Measurements from ENCODE around the gene SLC16A11.
A peak's percentile ranks its signal among the peaks of the same experiment; 100 is the strongest.
"Not testable (repeated sequence)": the region's sequence is repeated elsewhere in the genome, so short reads cannot be mapped to it uniquely, and the experiment has no call there.

Gene SLC16A11, protein sequence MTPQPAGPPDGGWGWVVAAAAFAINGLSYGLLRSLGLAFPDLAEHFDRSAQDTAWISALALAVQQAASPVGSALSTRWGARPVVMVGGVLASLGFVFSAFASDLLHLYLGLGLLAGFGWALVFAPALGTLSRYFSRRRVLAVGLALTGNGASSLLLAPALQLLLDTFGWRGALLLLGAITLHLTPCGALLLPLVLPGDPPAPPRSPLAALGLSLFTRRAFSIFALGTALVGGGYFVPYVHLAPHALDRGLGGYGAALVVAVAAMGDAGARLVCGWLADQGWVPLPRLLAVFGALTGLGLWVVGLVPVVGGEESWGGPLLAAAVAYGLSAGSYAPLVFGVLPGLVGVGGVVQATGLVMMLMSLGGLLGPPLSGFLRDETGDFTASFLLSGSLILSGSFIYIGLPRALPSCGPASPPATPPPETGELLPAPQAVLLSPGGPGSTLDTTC

DNA sequence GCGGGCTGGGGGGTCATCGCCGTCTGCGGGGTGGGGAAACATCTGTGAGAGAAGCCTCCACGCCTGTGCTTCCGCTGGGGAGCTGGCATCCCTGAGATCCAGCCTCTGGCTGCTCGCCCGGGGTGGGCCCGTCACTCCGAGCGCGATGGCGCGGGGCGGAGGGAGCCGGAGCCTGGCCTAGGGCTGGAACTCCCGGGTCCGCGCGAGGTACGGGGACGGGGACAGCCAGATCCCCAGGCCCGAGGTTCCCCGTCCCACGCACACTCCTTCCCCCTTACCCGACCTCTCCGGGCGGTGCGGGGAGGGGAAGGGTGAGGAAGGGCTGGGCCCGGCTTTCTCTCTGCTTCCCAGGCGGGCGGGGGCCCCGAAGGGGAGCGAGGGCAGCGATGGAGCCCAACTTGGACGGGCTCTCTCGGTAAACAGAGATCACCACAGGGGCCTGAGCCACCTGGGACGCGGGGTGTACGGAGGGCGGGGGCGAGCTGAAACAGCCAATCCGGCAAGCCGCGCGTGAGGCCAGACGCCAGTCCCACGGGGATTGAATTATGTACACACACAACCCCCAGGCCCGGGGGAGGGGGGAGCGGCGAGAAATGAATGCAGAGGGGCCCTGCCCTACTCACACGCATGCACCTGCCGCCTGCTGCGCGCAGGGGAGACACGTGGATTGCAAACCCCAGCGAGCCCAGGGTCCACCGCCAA lies at the start of gene SLC16A11:
Gene SLC16A11, minus strand, starts transcription at position 596 of the 702 bp plus-strand sequence. Its CDS starts 579 bp downstream, at position 17.
- no peak for DNase-seq

DNA sequence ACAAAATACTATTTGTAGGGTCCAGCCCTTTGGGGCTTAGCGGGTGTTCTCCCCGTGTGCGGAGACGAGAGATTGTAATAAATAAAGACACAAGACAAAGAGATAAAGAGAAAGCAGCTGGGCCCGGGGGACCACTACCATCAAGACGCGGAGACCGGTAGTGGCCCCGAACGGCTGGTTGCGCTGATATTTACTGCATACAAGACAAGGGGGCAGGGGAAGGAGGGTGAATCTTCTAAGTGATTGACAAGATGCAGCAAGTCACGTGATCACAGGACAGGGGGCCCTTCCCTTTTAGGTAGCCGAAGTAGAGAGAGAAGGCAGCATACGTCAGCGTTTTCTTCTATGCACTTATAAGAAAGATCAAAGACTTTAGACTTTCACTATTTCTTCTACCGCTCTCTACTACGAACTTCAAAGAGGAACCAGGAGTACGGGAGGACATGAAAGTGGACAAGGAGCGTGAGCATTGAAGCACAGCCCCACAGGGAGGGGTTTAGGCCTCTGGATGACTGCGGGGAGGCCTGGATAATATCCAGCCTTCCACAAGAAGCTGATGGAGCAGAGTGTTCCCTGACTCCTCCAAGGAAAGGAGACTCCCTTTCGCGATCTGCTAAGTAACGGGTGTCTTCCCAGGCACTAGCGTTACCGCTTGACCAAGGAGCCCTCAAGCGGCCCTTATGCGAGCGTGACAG lies 47.6 kb upstream of the SLC16A11 start:
- DNase-seq = not testable (repeated sequence)

DNA sequence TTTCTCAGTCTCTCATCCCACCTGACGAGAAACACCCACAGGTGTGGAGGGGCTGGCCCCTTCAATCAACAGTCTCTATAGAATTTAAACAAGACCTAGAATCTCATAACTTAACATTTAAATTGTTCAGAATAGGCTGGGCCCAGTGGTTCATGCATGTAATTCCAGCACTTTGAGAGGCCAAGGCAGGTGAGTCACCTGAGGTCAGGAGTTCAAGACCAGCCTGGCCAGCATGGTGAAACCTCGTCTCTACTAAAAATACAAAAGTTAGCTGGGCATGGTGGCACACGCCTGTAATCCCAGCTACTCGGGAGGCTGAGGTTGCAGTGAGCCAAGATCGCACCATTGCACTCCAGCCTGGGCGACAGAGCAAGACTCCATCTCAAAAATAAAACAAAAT lies 45.7 kb upstream of the SLC16A11 start:
- not testable (repeated sequence) for DNase-seq

DNA sequence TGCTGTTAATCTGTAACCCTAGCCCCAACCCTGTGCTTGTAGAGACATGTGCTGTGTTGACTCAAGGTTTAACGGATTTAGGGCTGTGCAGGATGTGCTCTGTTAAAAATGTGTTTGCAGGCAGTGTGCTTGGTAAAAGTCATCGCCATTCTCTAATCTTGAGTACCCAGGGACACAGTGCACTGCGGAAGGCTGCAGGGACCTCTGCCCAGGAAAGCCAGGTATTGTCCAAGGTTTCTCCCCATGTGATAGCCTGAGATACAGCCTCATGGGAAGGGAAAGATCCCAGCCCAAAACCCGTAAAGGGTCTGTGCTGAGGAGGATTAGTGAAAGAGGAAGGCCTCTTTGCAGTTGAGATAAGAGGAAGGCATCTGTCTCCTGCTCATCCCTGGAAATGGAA lies 44.5 kb upstream of the SLC16A11 start:
- not testable (repeated sequence) for DNase-seq

GRCh38 chr17:7084088-7084487 lies 40.2 kb upstream of the SLC16A11 start:
- peak; percentile 22 for DNase-seq

- DNase-seq = no peak
These were observed 39.7 kb upstream of the SLC16A11 start for GRCh38 chr17:7083592-7083991.

- no peak for DNase-seq
These were observed 37.6 kb upstream of the SLC16A11 start for GRCh38 chr17:7081341-7082062.

DNA sequence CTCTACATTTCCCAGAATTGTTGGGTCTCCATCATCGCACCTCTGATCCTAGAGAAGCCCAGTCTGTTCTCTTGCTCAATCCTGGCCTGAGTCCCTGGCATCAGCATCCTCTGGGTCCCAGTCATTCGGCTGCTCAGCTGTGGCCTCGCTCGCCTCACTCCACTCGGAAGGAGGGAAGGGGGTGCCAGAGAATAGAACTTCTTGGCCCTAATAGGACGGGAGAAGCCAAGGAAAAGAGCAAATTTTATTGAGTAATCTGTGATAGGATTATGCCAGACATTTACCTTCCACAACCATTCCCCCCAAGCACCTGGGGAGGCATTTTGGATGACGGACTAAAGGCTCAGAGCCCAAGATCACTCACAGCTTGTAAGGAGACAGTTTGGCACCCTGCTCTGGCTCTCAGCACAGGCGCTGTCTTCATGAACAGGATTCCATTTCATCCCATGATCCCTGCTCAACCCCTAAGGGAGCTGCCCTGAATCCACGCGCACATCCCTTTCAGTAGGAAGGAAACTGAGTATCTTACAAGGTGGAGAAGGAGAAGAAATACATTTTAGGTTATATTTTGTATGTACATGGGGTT lies 36.7 kb upstream of the SLC16A11 start:
- no peak for DNase-seq

DNA sequence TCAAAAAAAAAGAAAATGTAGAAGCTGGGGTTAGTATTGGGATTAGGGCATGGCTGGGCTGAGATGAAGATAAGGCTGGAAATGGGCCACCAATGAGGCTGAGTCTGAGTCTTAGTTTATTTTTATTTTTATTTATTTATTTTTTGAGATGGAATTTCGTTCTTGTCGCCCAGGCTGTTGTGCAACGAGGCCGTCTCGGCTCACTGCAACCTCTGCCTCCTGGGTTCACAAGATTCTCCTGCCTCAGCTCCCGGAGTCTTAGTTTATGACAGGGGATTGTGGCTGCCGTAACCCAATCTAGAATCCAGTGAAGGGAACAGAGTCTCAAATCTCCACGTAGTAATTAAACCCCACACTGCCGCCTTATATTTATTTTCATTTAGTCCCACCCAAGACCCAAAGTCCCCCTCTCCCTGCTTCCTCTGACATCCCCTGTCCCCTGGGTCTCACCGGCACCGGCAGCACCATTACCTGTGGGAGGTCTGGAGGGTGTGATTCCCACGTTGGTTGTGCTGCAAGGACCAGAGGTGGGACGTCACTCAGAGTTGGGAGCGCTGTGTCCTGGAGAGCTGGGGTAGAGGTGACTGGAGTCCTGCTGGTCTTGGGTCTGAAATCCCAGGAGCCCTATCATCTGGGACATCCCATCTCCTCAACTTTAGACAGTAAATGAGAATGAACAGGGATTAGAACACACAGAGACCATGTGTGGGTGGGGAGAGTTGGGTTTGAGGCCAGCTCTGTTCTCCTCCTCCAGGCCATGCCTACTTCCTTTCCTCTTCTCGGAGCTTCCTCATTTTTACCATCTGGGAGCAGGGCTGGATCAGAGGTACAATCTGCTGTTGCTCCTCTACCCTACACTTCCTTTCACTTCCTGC lies 35.9 kb upstream of the SLC16A11 start, which contains the start of gene CLEC10A:
Gene CLEC10A, minus strand, starts transcription at position 671 of the 875 bp plus-strand sequence. CDS start 1,439 bp downstream, outside the sequence.
- DNase-seq = no peak

DNA sequence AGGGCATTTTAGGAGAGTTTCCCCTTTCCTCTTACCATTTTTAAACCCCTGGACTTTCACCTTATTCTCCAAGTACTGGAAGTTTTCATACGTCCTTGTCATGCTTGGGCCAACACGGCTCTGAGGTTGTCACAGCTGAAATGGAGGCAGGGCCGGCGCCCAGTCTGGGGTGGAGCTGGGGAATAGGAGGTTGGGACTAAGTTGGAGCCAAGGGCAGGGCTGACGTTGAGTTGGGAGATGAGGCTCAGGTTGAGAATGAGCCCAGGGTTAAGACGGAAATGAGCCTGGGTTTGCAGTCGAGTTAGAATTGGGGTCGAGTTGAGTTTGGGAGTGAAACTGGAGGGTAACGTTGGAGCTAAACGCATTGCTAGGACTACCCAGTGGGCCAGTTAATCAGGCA lies 34.8 kb upstream of the SLC16A11 start:
- no peak for DNase-seq

- DNase-seq = no peak
These were observed 34.1 kb upstream of the SLC16A11 start for GRCh38 chr17:7077911-7078546.

DNA sequence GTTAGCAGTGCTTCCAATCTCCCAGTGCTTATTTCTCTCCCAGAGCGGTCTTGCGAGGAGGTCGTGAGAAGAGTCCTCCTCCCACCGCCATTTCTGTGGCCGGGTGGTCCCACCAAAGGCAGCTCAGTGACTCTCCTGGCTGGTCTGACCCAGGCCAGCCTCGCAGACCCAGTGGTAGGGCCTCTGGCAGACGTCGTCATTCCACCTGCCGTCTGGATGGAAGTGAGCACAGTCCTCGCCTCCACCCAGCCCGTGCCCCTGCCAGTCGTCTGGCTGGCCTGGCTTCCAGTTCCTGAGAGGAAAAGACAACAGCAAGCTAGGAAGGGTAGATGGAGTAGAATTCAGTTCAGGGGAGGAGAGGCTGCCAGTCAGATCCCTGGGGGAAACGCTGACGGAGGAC lies 31.0 kb upstream of the SLC16A11 start:
- no peak for DNase-seq

DNA sequence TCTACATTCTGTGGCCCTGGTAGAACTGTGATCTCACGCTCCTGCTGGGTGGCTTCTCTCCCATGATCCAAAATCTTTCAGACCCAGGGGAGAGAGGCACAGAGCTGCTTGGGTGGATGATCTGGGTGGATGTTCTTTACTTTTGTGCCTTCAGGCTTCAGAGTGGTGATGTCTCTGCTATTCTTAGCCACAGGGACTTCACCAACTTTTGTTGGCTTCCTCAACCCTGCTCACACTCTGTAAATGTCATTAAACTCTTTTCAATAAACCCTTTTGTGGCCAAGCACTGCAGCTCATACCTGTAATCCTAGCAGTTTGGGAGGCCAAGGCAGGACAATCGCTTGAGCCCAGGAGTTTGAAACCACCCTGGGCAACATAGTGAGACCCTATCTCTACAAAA lies 28.5 kb upstream of the SLC16A11 start:
- no peak for DNase-seq

DNA sequence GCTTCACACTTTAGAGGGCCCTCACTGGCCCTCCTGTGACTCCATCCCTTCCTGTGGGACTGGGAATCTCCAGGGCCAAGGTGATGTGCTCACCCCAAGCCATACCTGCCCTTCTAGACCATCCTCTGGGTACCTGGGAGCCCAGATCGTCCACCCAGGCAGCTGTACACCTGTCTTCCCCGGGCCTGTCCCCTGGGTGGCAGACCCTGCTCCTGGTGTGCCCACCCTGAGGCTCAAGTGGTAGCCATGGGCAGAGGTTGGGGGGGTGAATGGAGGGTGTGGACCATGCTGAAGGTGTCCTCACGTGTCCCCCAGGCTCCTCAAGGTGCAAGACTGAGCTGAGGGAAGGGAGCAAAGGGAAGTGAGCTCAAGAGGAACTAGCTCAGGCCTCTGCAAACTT lies 26.8 kb upstream of the SLC16A11 start:
- no peak for DNase-seq

GRCh38 chr17:7068268-7068667 lies 24.4 kb upstream of the SLC16A11 start:
- DNase-seq = no peak

DNA sequence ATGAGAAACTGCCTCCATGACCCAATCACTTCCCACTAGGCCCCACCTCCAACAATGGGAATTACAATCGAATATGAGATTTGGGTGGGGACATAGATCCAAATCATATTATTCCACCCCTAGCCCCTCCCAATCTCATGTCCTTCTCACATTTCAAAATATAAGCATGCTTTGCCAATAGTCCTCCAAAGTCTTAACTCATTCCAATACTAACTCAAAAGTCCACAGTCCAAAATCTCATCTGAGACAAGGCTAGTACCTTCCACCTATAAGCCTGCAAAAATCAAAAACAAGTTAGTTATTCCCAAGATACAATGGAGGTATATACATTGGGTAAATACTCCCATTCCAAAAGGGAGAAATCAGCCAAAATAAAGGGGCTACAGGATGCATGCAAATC lies 23.3 kb upstream of the SLC16A11 start:
- DNase-seq = no peak

DNA sequence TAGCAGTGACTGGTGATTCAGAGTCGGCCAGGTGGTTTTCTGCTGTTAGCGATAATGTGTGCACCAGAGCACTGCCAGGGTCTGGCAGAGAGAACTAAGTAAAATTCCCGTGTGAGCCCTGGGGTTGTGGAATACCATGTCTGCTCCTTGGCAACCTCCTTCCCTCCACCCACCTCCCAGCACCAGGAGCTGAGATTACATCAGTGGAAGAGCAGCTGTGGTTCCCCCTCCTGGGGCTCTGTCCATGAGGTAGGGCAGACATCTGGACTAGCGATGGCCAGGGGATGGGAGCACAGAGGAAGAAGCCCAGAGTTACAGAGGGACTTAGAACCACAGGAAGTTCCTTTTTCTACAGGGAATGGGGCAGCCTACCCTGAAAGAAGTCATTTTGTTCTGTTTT lies 20.4 kb upstream of the SLC16A11 start:
- DNase-seq = no peak

DNA sequence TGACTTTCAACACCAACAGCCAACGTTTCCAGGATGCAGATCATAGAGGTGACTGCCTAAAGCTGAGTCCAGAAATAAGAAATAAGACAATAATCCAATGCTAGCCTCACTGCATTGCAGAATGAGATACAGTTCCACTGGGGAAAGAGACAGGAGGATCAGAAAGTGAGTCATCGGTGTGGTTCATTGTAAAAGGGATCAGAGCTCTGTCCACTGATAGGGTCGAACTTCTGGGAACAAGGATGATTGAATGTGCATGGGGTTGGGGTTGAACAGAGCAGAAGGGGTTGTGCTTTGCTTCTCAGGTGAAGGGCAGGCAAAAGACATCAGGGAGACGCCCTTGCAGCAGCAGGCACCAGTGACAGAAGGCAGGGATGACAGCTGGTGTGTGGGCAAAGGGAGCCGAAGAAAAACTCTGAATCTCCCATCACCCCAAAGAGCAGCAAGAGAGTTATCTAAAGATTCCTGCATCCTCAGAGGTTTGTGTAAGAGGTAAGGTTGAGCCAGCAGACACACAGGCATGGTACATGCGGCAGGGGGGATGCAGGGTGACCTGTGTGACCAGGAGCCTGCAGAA lies 19.7 kb upstream of the SLC16A11 start:
- DNase-seq = no peak

GRCh38 chr17:7060165-7060891 lies 16.4 kb upstream of the SLC16A11 start:
- DNase-seq = no peak

All from hematopoietic multipotent progenitor cell treated with erythropoietin and hydrocortisone succinate and interleukin-3 and kit ligand, for 8 days (in vitro differentiated cells).